Left cardiac atrium (tissue), 4 donors: Measurements from ENCODE around the gene CEMIP. TPM values are rescaled to one million over a fixed set of nuclear protein-coding genes. Genes with fewer than 3 reads are reported as not detected.

Source experiments
- ATAC-seq, 2 donors: fragments of 200-7000 bp; cut with Tn5 transposase; one replicate each; pipeline ENCODE4 v1.9.1; 2020; ENCODE audit warnings: mild to moderate bottlenecking in 2 of 2, moderate library complexity in 2 of 2
- DNase-seq: peaks from one replicate; pipeline ENCODE4 v3.0.0-alpha.2; 2020
- intact Hi-C, 2 donors: fragments of 100-400 bp; cut with DNase I; formaldehyde crosslinking; loops; one replicate each; pipeline versions ENCODE4 v1.14.1 to v1.15.1; 2022 to 2023
- total RNA-seq, 2 donors: library from RNA; stranded (reverse); fragmentation: NEBNext Ultra II Directional; extraction: Animal tissue kit (Norgen Biotek cat#: 25700); gene quantifications; one replicate each; pipeline ENCODE4 v1.2.1, GENCODE V29; 2021
- donor health status: DM: no; HTN: yes; CAD: no.
- donor health status: DM: no; HTN: yes; CAD: no; lungs with severe emphysema.
- donor health status: DM: yes; HTN: yes; CAD: no.
- donor health status: Dilated cardiomyopathy.

CEMIP gene
- total RNA-seq, 2 donors from 2014 or later: 0.44 to 1.6 TPM

DNA sequence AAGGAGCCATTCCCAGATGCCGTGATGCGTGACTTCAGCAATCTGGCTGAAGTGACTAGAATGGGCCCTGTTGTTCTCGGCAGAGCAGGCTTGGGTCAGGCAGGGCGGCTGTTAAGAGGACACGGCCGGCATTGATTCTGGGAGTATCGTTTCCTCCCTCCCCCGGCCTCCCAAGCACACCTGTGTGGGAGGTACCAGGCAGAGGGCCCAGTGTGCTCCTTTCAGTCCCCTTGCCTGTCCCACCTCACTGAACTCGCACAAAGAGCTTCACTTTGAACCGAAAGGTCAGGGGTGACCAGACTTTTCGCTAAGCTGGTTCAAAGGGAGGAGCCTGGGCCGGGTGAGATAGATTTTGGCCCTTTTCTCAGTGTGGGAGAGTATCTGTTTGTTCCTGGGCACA lies 92.7 kb downstream of the CEMIP start:
- DNase-seq (no peak), ATAC-seq (no peak)
- intact Hi-C loops: no loop called here

- intact Hi-C loops: no loop called here
- DNase-seq (no peak), ATAC-seq (no peak)
These were observed 94.3 kb downstream of the CEMIP start for GRCh38 chr15:80873366-80873952.

DNA sequence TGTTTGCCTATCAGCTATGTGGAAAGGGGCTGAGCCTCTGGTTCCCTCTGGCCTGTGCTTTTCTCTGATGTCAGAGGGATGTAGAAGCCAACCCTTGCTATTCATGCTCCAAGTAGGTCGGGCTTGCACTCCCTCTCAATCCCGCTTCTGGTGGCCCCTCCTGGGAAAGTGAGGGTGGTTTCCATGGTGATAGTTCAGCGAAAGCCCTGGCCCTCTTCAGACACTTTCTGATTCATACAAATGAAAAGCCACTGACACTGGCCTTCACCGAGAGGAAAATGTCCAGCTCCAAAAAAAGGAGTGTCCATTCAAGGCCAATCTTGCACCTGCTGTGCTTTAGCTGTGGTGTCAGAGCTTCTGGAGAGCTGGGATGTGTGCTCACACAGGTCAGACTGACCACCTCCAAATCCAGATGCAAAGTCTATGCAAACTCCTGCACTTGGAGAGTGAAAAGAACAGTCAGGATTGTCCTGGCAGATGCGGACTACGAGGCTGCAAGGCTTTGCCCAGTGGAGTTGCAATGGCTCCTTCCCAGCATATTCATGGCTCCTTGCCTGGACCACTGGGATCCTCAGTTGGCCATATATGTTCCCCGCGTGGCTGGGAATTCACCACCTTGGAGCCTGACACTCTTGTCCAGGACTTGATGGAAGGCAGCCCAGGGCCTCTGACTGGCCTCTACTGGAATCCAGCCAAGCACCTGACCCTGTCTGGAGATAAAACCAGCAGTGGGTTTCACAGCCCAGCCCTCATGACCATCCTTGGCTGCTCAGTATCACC lies 96.6 kb downstream of the CEMIP start:
- DNase-seq (peak; percentile 53), ATAC-seq (peak; percentile 84 to 87)
- intact Hi-C loops: no loop called here

DNA sequence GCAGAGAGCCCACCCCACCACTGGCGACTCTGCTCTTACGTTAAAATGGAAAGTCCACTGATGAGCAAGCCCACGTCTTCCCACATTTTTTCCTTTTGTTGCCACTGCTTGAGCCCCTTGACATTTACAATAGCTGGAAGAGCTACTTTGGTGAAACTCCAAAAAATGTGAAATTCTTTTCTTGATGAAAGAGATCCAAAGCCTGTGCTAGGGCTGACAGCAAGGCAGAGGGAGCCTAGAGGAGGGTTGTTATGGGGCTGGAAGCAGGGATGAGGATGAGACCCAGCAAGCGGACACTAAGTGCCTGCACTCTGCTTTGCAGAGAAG lies 97.1 kb downstream of the CEMIP start:
- DNase-seq: no peak
- intact Hi-C loops: no loop called here
- ATAC-seq: peak in 1 of 2 donors; percentile 1

DNA sequence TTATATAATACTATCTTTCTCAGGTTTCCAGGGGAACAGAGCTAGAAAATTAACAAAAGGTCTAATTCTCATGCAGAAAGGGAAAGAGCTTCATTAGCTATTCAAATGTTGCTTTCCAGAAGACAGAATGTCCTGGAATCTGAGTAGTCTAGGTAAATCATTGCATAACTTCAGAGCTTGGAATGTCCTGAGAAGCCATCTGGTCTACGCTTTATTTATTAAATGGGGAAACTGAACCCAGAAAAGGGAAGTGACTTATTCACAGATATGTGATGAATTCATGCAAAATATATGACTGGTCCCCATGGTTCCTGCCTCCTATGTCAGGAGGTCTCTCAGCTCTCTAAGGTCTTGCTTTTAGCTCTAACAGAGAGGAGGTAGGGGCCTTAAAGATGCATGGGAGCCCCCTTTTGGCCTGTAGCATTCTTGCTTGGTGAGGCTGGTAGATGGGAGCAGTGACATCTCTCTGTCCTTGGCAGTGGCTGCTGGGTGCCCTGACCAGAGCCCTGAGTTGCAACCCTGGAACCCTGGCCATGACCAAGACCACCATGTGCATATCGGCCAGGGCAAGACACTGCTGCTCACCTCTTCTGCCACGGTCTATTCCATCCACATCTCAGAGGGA lies 99.2 kb downstream of the CEMIP start:
- ATAC-seq (no peak), DNase-seq (no peak)
- intact Hi-C loops: no loop called here

DNA sequence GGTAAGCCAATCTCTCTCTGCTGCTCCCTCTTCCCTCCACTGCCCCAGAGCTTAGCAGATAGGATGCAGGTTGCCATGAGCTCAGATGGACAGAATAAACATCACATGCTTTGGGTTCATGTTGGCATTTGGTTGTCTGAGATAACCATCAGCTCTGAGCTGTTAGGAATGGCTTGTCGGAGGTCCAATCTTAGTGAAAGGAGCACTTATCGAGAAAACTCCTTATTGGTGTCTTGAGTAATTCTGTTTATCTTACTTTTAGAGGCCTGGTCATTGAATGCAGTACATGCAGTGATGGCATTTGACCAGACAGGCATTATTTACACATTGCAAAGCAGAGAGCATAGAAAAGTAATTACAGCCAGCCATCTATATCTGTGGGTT lies 99.7 kb downstream of the CEMIP start:
- DNase-seq: no peak
- intact Hi-C loops: no loop called here
- no peak for ATAC-seq

GRCh38 chr15:80880086-80880485 lies 100.9 kb downstream of the CEMIP start:
- no peak for DNase-seq
- ATAC-seq: no peak
- intact Hi-C loops: no loop called here

- ATAC-seq (no peak), DNase-seq (no peak)
- intact Hi-C loops: no loop called here
These were observed 104.5 kb downstream of the CEMIP start for GRCh38 chr15:80883641-80884040.

GRCh38 chr15:80885016-80885579 lies 105.9 kb downstream of the CEMIP start:
- intact Hi-C loops: no loop called here
- ATAC-seq (peak; percentile 30 to 56), DNase-seq (peak; percentile 42)

- intact Hi-C loops: no loop called here
- DNase-seq (no peak), ATAC-seq (no peak)
These were observed 108.0 kb downstream of the CEMIP start for GRCh38 chr15:80887148-80887547.

DNA sequence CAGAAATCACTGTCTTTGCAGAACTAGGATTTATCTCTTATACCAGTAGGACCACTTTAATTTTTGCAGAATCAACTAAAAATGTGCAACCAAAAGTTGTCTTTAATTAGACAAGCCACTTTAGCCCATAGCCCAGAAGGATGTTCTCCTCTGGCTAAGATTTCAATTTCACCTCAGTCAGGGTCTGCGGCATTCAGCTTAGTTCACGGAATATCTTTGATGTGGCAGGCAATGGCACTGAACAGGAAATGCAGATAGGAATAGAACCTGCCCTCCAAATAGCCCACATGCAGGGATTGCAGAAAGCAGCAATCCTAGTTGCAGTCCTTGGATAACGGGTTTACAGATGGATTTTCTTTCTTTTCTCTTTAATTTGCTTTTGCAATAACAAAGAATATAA lies 109.7 kb downstream of the CEMIP start:
- intact Hi-C loops: no loop called here
- ATAC-seq (no peak), DNase-seq (no peak)

DNA sequence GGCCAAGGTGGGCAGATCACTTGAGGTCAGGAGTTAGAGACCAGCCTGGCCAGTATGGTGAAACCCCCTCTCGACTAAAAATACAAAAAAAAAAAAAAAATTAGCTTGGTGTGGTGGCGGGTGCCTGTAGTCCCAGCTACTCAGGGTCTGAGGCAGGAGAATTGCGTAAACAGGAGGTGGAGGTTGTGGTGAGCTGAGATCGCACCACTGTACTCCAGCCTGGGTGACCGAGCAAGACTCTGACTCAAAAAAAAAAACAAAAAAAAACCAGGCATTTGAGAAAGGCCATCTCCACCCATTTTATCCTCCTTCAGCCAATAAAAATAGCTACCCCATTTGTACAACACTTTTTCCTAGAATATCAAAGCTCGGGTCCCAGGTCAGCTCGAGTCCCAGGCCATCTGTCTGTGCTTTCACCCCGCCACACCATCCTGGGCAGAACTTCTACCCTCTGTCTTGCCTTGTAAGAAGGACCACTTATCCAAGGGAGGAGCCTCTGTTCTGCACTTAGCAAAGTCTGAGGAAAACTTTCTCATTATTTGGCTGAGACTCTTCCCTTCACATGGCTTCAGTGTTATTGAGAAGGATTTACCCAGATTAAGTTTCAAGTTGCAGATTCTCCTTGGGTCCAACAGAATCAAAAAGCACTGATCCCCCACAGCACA lies 111.3 kb downstream of the CEMIP start:
- DNase-seq: no peak
- intact Hi-C loops: no loop called here
- ATAC-seq: peak in 1 of 2 donors; percentile 62

- ATAC-seq (no peak), DNase-seq (no peak)
- intact Hi-C loops: no loop called here
These were observed 111.8 kb downstream of the CEMIP start for GRCh38 chr15:80891006-80891405.

- DNase-seq (no peak), ATAC-seq (no peak)
- intact Hi-C loops: no loop called here
These were observed 113.2 kb downstream of the CEMIP start for GRCh38 chr15:80892414-80892813.

DNA sequence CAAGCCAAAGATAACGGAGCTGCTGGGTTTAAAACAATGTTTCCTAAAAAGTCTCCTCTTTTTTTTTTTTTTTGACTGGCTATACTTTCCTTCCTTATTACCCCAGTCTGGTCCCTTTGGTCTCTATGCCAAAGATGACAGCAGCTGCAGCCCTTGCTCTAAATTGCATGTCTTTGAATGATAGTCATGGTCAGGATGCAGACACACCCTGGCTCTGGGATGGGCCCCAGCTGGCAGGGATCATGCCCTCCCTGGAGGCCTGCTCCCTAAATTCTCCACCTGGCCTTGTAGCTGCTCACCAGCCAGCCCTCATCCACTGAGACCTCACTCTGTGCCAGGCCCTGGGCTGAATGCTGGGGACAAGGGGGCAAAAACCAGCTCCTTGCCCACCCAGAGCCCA lies 114.6 kb downstream of the CEMIP start:
- peak in 1 of 2 donors; percentile 75 for ATAC-seq
- peak; percentile 53 for DNase-seq
- intact Hi-C loops: no loop called here

GRCh38 chr15:80895091-80895490 lies 115.9 kb downstream of the CEMIP start:
- intact Hi-C loops: no loop called here
- ATAC-seq: peak in 1 of 2 donors; percentile 9
- no peak for DNase-seq

- intact Hi-C loops: no loop called here
- ATAC-seq (no peak), DNase-seq (no peak)
These were observed 116.8 kb downstream of the CEMIP start for GRCh38 chr15:80895965-80896364.

DNA sequence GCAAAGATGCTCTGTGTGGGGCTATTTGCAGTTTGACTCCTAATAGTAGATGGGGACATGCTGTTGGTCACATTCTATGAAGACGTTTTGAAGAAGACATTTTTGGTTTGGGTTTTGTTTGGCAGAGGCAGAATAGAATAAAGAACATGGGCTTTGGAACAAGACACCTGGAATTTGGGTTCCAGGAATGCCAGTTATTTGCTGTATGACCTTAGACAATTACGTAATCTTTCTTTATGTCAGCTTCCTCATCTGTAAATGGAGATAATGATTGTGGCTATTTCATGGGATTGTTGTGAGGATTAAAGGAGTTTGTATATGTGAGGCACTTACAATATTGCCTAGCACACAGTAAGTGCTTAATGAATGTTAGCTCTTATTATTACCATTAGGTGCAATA lies 118.9 kb downstream of the CEMIP start:
- DNase-seq (no peak), ATAC-seq (no peak)
- intact Hi-C loops: no loop called here

DNA sequence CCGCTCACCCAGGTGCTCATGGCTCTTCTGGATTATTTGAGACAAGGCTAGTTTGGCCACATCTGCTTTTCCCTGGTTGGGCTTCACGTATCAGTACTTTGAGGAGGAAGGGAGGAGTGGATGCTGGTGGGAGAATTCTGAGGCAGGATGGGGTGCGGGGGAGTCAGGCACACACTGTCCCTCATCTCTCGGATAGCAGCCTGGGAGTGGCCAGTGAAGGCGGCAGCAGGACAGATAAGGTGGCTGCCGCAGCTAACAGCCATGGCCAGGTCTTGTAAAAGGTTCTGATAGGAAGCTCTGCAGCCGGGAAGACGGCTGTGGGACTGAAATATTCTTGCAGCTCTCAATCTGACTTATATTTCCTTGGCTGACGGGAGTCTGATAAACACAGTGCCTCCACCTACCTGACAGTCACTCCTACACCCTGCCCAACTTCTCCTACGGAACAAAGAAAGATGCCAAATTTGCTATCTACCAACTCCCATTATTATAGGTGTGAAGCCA lies 123.2 kb downstream of the CEMIP start:
- ATAC-seq: peak in 1 of 2 donors; percentile 52
- intact Hi-C loops: no loop called here
- DNase-seq: peak; percentile 56

DNA sequence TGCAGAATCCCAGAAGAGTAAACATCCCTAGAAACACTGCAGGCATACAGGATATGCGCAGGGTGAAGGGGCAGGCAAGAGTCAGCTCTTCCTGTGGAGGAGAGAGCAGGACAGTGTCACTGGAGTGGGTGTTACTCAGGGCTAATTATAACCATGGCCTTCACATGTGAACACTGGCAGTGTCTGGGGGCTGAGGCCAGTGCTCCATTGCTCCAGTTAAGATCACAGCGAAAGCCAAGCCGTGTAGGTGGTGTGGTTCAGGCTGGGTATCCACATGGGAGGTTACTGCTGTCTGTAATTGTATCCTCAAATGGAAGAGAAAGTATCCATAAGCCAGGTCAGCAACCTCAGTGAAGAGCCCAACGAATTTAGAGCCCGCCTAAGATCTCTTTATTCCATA lies 125.8 kb downstream of the CEMIP start:
- peak; percentile 84 to 85 for ATAC-seq

More for the DNA sequence above, 125.8 kb downstream of the CEMIP start:
- DNase-seq: peak; percentile 40
- intact Hi-C loops: no loop called here
